HepG2 (cell line): ENCODE results near the gene TMEM63C. TPM values are rescaled to one million over a fixed set of nuclear protein-coding genes. Genes with fewer than 3 reads are reported as not detected.

Experiments used
- ATF7-NPFF ChIP-seq: sonication (generic); formaldehyde crosslinking; IDR thresholded peaks from 2 replicates; pipeline ENCODE4 v1.8.1; 2023; ENCODE audit warnings: mild to moderate bottlenecking, low read depth, missing genetic modification reagents, moderate library complexity
- ZBTB14 ChIP-seq: sonication (generic); formaldehyde crosslinking; IDR thresholded peaks from 2 replicates; pipeline ENCODE4 v1.4.0; 2020; ENCODE audit warnings: missing genetic modification reagents
- ZNF317 ChIP-seq: sonication (generic); formaldehyde crosslinking; IDR thresholded peaks from 2 replicates; pipeline ENCODE4 v1.5.0; 2020; ENCODE audit warnings: mild to moderate bottlenecking, missing genetic modification reagents
- ZNF383 ChIP-seq: sonication (generic); formaldehyde crosslinking; IDR thresholded peaks from 2 replicates; pipeline ENCODE4 v1.4.0; 2020; ENCODE audit warnings: missing genetic modification reagents, mild to moderate bottlenecking, borderline replicate concordance
- ZNF567 ChIP-seq: sonication (generic); formaldehyde crosslinking; IDR thresholded peaks from 2 replicates; pipeline ENCODE4 v1.8.1; 2023; ENCODE audit warnings: mild to moderate bottlenecking, missing genetic modification reagents, borderline replicate concordance
- ZNF577 ChIP-seq: sonication (generic); formaldehyde crosslinking; IDR thresholded peaks from 2 replicates; pipeline ENCODE4 v1.4.0; 2020; ENCODE audit warnings: mild to moderate bottlenecking, low read depth, missing genetic modification reagents, borderline replicate concordance
- polyA plus RNA-seq, 8 experiments: library from polyadenylated mRNA; depleted of rRNA in 3 of 8; stranded (reverse) in 7 of 8; unstranded in 1 of 8; fragments of >200 nt; fragmentation: Illumina TruSeq in 4 of 8; extraction: Trizol in 4 of 8; gene quantifications; 2 replicates each; pipeline versions ENCODE4 v1.2.1 to v1.2.3, GENCODE V29; 2011 to 2016; ENCODE audit warnings: low read depth in 4 of 8, missing spikeins in 1 of 8, mixed read lengths in 1 of 8; ENCODE audit not compliant: insufficient read depth in 1 of 8
- total RNA-seq, 5 experiments: library from RNA; depleted of rRNA; stranded (reverse); fragments of >200 nt; fragmentation: Illumina TruSeq; extraction: Trizol; gene quantifications; 2 replicates each; pipeline ENCODE4 v1.2.3, GENCODE V29; 2016; ENCODE audit warnings: low read depth in 1 of 5
- TF ChIP-seq, protein P1 (sequence below): sonication (generic); formaldehyde crosslinking; IDR thresholded peaks from 2 replicates; pipeline ENCODE4 v1.8.1; 2023; ENCODE audit warnings: mild to moderate bottlenecking, moderate library complexity, missing genetic modification reagents
- TF ChIP-seq, protein P2 (sequence below): fragments of 450-650 bp; IDR thresholded peaks from 2 replicates; pipeline ENCODE4 v1.6.1; 2017; ENCODE audit warnings: mild to moderate bottlenecking

The TMEM63C gene
- total and polyA plus RNA-seq, 2 of the 13 experiments (the other 11 are each of a cell fraction or from before 2014, with no cell fraction given): 0.17 to 0.27 TPM

GRCh38 chr14:77276959-77277358 is 95.4 kb downstream of the TMEM63C start (continued):
- TF ChIP-seq, protein P1, sequence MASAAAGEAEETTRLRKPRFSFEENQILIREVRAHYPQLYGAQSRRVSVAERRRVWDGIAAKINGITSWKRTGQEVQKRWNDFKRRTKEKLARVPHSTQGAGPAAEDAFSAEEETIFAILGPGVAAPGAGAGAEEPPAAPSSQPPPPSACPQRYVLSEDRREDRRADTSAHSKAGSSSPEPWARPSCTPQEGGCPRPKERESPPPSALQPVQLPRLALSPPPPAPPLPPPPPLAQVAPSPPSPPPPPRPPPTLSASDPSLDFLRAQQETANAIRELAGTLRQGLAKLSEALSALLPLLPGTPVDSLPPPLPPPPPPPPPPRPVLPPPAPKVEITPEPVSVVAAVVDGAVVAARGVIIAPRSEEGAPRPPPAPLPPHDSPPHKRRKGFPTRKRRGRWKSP (CRISPR knock-in tag): no peak
- no peak for TF ChIP-seq ZNF317 (CRISPR knock-in tag)
- no peak for TF ChIP-seq ATF7-NPFF (CRISPR knock-in tag)
- TF ChIP-seq ZNF577 (CRISPR knock-in tag): no peak
- no peak for TF ChIP-seq ZNF383
- TF ChIP-seq ZNF567 (CRISPR knock-in tag): no peak
- TF ChIP-seq, protein P2, sequence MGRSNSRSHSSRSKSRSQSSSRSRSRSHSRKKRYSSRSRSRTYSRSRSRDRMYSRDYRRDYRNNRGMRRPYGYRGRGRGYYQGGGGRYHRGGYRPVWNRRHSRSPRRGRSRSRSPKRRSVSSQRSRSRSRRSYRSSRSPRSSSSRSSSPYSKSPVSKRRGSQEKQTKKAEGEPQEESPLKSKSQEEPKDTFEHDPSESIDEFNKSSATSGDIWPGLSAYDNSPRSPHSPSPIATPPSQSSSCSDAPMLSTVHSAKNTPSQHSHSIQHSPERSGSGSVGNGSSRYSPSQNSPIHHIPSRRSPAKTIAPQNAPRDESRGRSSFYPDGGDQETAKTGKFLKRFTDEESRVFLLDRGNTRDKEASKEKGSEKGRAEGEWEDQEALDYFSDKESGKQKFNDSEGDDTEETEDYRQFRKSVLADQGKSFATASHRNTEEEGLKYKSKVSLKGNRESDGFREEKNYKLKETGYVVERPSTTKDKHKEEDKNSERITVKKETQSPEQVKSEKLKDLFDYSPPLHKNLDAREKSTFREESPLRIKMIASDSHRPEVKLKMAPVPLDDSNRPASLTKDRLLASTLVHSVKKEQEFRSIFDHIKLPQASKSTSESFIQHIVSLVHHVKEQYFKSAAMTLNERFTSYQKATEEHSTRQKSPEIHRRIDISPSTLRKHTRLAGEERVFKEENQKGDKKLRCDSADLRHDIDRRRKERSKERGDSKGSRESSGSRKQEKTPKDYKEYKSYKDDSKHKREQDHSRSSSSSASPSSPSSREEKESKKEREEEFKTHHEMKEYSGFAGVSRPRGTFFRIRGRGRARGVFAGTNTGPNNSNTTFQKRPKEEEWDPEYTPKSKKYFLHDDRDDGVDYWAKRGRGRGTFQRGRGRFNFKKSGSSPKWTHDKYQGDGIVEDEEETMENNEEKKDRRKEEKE: no peak
- no peak for TF ChIP-seq ZBTB14
